ENCODE data around the gene PTK7.

GRCh38 chr6:43089874-43090558, 13.9 kb downstream of the PTK7 start:
- TF ChIP-seq POLR2A (IDR thresholded peaks at IDR 0.05), result no peak
- TF ChIP-seq, protein P1, sequence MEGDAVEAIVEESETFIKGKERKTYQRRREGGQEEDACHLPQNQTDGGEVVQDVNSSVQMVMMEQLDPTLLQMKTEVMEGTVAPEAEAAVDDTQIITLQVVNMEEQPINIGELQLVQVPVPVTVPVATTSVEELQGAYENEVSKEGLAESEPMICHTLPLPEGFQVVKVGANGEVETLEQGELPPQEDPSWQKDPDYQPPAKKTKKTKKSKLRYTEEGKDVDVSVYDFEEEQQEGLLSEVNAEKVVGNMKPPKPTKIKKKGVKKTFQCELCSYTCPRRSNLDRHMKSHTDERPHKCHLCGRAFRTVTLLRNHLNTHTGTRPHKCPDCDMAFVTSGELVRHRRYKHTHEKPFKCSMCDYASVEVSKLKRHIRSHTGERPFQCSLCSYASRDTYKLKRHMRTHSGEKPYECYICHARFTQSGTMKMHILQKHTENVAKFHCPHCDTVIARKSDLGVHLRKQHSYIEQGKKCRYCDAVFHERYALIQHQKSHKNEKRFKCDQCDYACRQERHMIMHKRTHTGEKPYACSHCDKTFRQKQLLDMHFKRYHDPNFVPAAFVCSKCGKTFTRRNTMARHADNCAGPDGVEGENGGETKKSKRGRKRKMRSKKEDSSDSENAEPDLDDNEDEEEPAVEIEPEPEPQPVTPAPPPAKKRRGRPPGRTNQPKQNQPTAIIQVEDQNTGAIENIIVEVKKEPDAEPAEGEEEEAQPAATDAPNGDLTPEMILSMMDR (IDR thresholded peaks at IDR 0.05), result no peak
- TF ChIP-seq EP300 (IDR thresholded peaks at IDR 0.05), result no peak
